ENCODE data around the gene COL4A2. TPM values are rescaled to one million over a fixed set of nuclear protein-coding genes. Genes with fewer than 3 reads are reported as not detected.

Gene COL4A2
- total RNA-seq, 4 donors from 2014 or later: 51.2 to 85.8 (median 70.5) TPM

GRCh38 chr13:110360598-110360997 lies 53.5 kb downstream of the COL4A2 start:
- intact Hi-C loops (cut with DNase I; ENCODE audit: low total_unique reads): no loop called here
- Histone ChIP-seq H3K9me3 (no peaks in the 10 kb centered on the region), H3K27ac (peak overlapping the region; percentile 39 to 60 (median 48)), H3K4me1 (peaks cover 13 to 17% of the 10 kb centered on the region in 2 donors), H3K27me3 (no peaks in the 10 kb centered on the region), H3K4me3 (no peak overlapping the region), H3K36me3 (no peaks in the 10 kb centered on the region)
- no peak for TF ChIP-seq CTCF (IDR thresholded peaks at IDR 0.05 in 4 of 5, conservative IDR thresholded peaks at IDR 0.05 in 1 of 5)
- TF ChIP-seq POLR2A (IDR thresholded peaks at IDR 0.05): no peak
- ATAC-seq (no peak), DNase-seq (no peak)
- in situ Hi-C loops (cut with MboI; ENCODE audit: low sequenced_read_pairs in 4 of 4): no loop called here

- TF ChIP-seq CTCF (IDR thresholded peaks at IDR 0.05 in 4 of 5, conservative IDR thresholded peaks at IDR 0.05 in 1 of 5) (no peak), POLR2A (IDR thresholded peaks at IDR 0.05) (no peak)
- H3K9me3 ChIP-seq: no peaks in the 10 kb centered on the region
- ATAC-seq (peak; percentile 54 to 64), DNase-seq (peak in 1 of 2 donors; percentile 55)
- peak overlapping the region; percentile 45 to 66 (median 56) for H3K27ac ChIP-seq
- peaks cover 13 to 17% of the 10 kb centered on the region in 2 donors for H3K4me1 ChIP-seq
- H3K36me3 ChIP-seq: no peaks in the 10 kb centered on the region
- no peak overlapping the region for H3K4me3 ChIP-seq
- in situ Hi-C loops (cut with MboI; ENCODE audit: low sequenced_read_pairs in 4 of 4): no loop called here
- H3K27me3 ChIP-seq: no peaks in the 10 kb centered on the region
- intact Hi-C loops (cut with DNase I; ENCODE audit: low total_unique reads): no loop called here
These were observed 54.4 kb downstream of the COL4A2 start for GRCh38 chr13:110361365-110361911.

GRCh38 chr13:110363010-110363409 lies 55.9 kb downstream of the COL4A2 start:
- in situ Hi-C loops (cut with MboI; ENCODE audit: low sequenced_read_pairs in 4 of 4) (no loop called here), intact Hi-C loops (cut with DNase I; ENCODE audit: low total_unique reads) (no loop called here)
- peaks cover 13 to 17% of the 10 kb centered on the region in 2 donors for H3K4me1 ChIP-seq
- H3K4me3 ChIP-seq: no peak overlapping the region
- no peaks in the 10 kb centered on the region for H3K9me3 ChIP-seq
- H3K36me3 ChIP-seq: no peaks in the 10 kb centered on the region
- ATAC-seq (no peak), DNase-seq (no peak)
- TF ChIP-seq CTCF (IDR thresholded peaks at IDR 0.05 in 4 of 5, conservative IDR thresholded peaks at IDR 0.05 in 1 of 5): no peak
- no peak for TF ChIP-seq POLR2A (IDR thresholded peaks at IDR 0.05)
- no peaks in the 10 kb centered on the region for H3K27me3 ChIP-seq
- peak overlapping the region in 1 of 4 donors; percentile 32 for H3K27ac ChIP-seq

- TF ChIP-seq POLR2A (IDR thresholded peaks at IDR 0.05): no peak
- no peak for TF ChIP-seq CTCF (IDR thresholded peaks at IDR 0.05 in 4 of 5, conservative IDR thresholded peaks at IDR 0.05 in 1 of 5)
- intact Hi-C loops (cut with DNase I; ENCODE audit: low total_unique reads) (no loop called here), in situ Hi-C loops (cut with MboI; ENCODE audit: low sequenced_read_pairs in 4 of 4) (no loop called here)
- no peaks in the 10 kb centered on the region for H3K36me3 ChIP-seq
- peaks cover 13 to 17% of the 10 kb centered on the region in 2 donors for H3K4me1 ChIP-seq
- no peak overlapping the region for H3K4me3 ChIP-seq
- H3K9me3 ChIP-seq: no peaks in the 10 kb centered on the region
- H3K27me3 ChIP-seq: no peaks in the 10 kb centered on the region
- ATAC-seq (no peak), DNase-seq (no peak)
- H3K27ac ChIP-seq: no peak overlapping the region
These were observed 57.0 kb downstream of the COL4A2 start for GRCh38 chr13:110364081-110364480.

- Histone ChIP-seq H3K27me3 (no peaks in the 10 kb centered on the region), H3K4me1 (peaks cover 5 to 7% of the 10 kb centered on the region in 2 donors), H3K27ac (no peak overlapping the region), H3K4me3 (no peak overlapping the region), H3K9me3 (no peaks in the 10 kb centered on the region), H3K36me3 (no peaks in the 10 kb centered on the region)
- DNase-seq (no peak), ATAC-seq (no peak)
- TF ChIP-seq POLR2A (IDR thresholded peaks at IDR 0.05) (no peak), CTCF (IDR thresholded peaks at IDR 0.05 in 4 of 5, conservative IDR thresholded peaks at IDR 0.05 in 1 of 5) (no peak)
- in situ Hi-C loops (cut with MboI; ENCODE audit: low sequenced_read_pairs in 4 of 4) (no loop called here), intact Hi-C loops (cut with DNase I; ENCODE audit: low total_unique reads) (no loop called here)
These were observed 58.8 kb downstream of the COL4A2 start for GRCh38 chr13:110365876-110366275.
